Measurements from ENCODE around the gene HAPLN1.

HAPLN1 gene

GRCh38 chr5:83729362-83729761 is 8.7 kb upstream of the HAPLN1 start:
- H3K27me3 Mint-ChIP-seq = peaks cover 4% of the 10 kb centered on the region
- H3K9me3 Mint-ChIP-seq = peaks cover 4% of the 10 kb centered on the region
- no peak overlapping the region for H3K4me3 Mint-ChIP-seq
- H3K36me3 Mint-ChIP-seq = no peaks in the 10 kb centered on the region
- no peak overlapping the region for H3K27ac Mint-ChIP-seq
- DNase-seq (ENCODE audit: low spot score in 2 of 2) (no peak), ATAC-seq (ENCODE audit: low read depth) (no peak)
- no peaks in the 10 kb centered on the region for H3K4me1 Mint-ChIP-seq

- peaks cover 10% of the 10 kb centered on the region for H3K27me3 Mint-ChIP-seq
- no peak overlapping the region for H3K27ac Mint-ChIP-seq
- ATAC-seq (ENCODE audit: low read depth) (no peak), DNase-seq (ENCODE audit: low spot score in 2 of 2) (no peak)
- peaks cover 2% of the 10 kb centered on the region for H3K9me3 Mint-ChIP-seq
- H3K4me3 Mint-ChIP-seq = no peak overlapping the region
- H3K36me3 Mint-ChIP-seq = no peaks in the 10 kb centered on the region
- no peaks in the 10 kb centered on the region for H3K4me1 Mint-ChIP-seq
These were observed 6.3 kb upstream of the HAPLN1 start for GRCh38 chr5:83726912-83727311.

- Mint-ChIP-seq H3K4me1 (peaks cover 2% of the 10 kb centered on the region), H3K27ac (no peak overlapping the region), H3K4me3 (no peak overlapping the region), H3K27me3 (peaks cover 19% of the 10 kb centered on the region), H3K9me3 (peaks cover 2% of the 10 kb centered on the region), H3K36me3 (no peaks in the 10 kb centered on the region)
- DNase-seq (ENCODE audit: low spot score in 2 of 2) (no peak), ATAC-seq (ENCODE audit: low read depth) (no peak)
These were observed 4.3 kb upstream of the HAPLN1 start for GRCh38 chr5:83724935-83725334.

- H3K36me3 Mint-ChIP-seq = no peaks in the 10 kb centered on the region
- peaks cover 2% of the 10 kb centered on the region for H3K4me1 Mint-ChIP-seq
- no peak overlapping the region for H3K4me3 Mint-ChIP-seq
- H3K27me3 Mint-ChIP-seq = peaks cover 19% of the 10 kb centered on the region
- DNase-seq (ENCODE audit: low spot score in 2 of 2) (no peak), ATAC-seq (ENCODE audit: low read depth) (no peak)
- peaks cover 2% of the 10 kb centered on the region for H3K9me3 Mint-ChIP-seq
- no peak overlapping the region for H3K27ac Mint-ChIP-seq
These were observed 3.3 kb upstream of the HAPLN1 start for GRCh38 chr5:83724001-83724400.

GRCh38 chr5:83723031-83723430 is 2.4 kb upstream of the HAPLN1 start:
- Mint-ChIP-seq H3K36me3 (no peaks in the 10 kb centered on the region), H3K4me3 (no peak overlapping the region), H3K27ac (no peak overlapping the region), H3K9me3 (peaks cover 2% of the 10 kb centered on the region), H3K27me3 (peaks cover 19% of the 10 kb centered on the region), H3K4me1 (peaks cover 2% of the 10 kb centered on the region)
- DNase-seq (ENCODE audit: low spot score in 2 of 2) (no peak), ATAC-seq (ENCODE audit: low read depth) (no peak)

- no peak for ATAC-seq (ENCODE audit: low read depth)
- Mint-ChIP-seq H3K9me3 (no peaks in the 10 kb centered on the region), H3K36me3 (no peaks in the 10 kb centered on the region), H3K27ac (no peak overlapping the region), H3K4me1 (peaks cover 2% of the 10 kb centered on the region), H3K27me3 (peaks cover 17% of the 10 kb centered on the region), H3K4me3 (peak overlapping the region; percentile 76)
- DNase-seq (ENCODE audit: low spot score in 2 of 2) = no peak
These were observed 1.6 kb upstream of the HAPLN1 start for GRCh38 chr5:83721953-83722901.

GRCh38 chr5:83718936-83719495 is 1.6 kb downstream of the HAPLN1 start:
- Mint-ChIP-seq H3K36me3 (no peaks in the 10 kb centered on the region), H3K4me1 (peaks cover 2% of the 10 kb centered on the region), H3K4me3 (no peak overlapping the region), H3K27ac (no peak overlapping the region), H3K27me3 (peaks cover 18% of the 10 kb centered on the region), H3K9me3 (no peaks in the 10 kb centered on the region)
- ATAC-seq (ENCODE audit: low read depth) (no peak), DNase-seq (ENCODE audit: low spot score in 2 of 2) (no peak)

GRCh38 chr5:83718195-83718825 is 2.3 kb downstream of the HAPLN1 start:
- Mint-ChIP-seq H3K27me3 (peaks cover 19% of the 10 kb centered on the region), H3K27ac (no peak overlapping the region), H3K4me1 (peaks cover 2% of the 10 kb centered on the region), H3K9me3 (no peaks in the 10 kb centered on the region), H3K4me3 (no peak overlapping the region), H3K36me3 (no peaks in the 10 kb centered on the region)
- ATAC-seq (ENCODE audit: low read depth) (peak; percentile 46), DNase-seq (ENCODE audit: low spot score in 2 of 2) (peak in 1 of 2 donors; percentile 7)

- Mint-ChIP-seq H3K36me3 (no peaks in the 10 kb centered on the region), H3K27me3 (peaks cover 7% of the 10 kb centered on the region), H3K4me3 (no peak overlapping the region), H3K4me1 (no peaks in the 10 kb centered on the region), H3K27ac (no peak overlapping the region), H3K9me3 (no peaks in the 10 kb centered on the region)
- no peak for ATAC-seq (ENCODE audit: low read depth)
- DNase-seq (ENCODE audit: low spot score in 2 of 2) = no peak
These were observed 5.2 kb downstream of the HAPLN1 start for GRCh38 chr5:83715236-83716065.

- ATAC-seq (ENCODE audit: low read depth) (no peak), DNase-seq (ENCODE audit: low spot score in 2 of 2) (no peak)
- H3K9me3 Mint-ChIP-seq = no peaks in the 10 kb centered on the region
- H3K36me3 Mint-ChIP-seq = no peaks in the 10 kb centered on the region
- no peaks in the 10 kb centered on the region for H3K4me1 Mint-ChIP-seq
- H3K27ac Mint-ChIP-seq = no peak overlapping the region
- H3K4me3 Mint-ChIP-seq = no peak overlapping the region
- peaks cover 7% of the 10 kb centered on the region for H3K27me3 Mint-ChIP-seq
These were observed 5.8 kb downstream of the HAPLN1 start for GRCh38 chr5:83714810-83715209.

GRCh38 chr5:83711982-83712601 is 8.6 kb downstream of the HAPLN1 start:
- Mint-ChIP-seq H3K36me3 (no peaks in the 10 kb centered on the region), H3K27ac (no peak overlapping the region), H3K4me3 (no peak overlapping the region), H3K27me3 (peaks cover 9% of the 10 kb centered on the region), H3K9me3 (peaks cover 2% of the 10 kb centered on the region), H3K4me1 (no peaks in the 10 kb centered on the region)
- peak; percentile 16 to 21 for DNase-seq (ENCODE audit: low spot score in 2 of 2)
- no peak for ATAC-seq (ENCODE audit: low read depth)

GRCh38 chr5:83709973-83710372 is 10.7 kb downstream of the HAPLN1 start:
- Mint-ChIP-seq H3K4me1 (no peaks in the 10 kb centered on the region), H3K9me3 (peaks cover 2% of the 10 kb centered on the region), H3K27ac (no peak overlapping the region), H3K36me3 (no peaks in the 10 kb centered on the region), H3K27me3 (peaks cover 9% of the 10 kb centered on the region), H3K4me3 (no peak overlapping the region)
- ATAC-seq (ENCODE audit: low read depth) (no peak), DNase-seq (ENCODE audit: low spot score in 2 of 2) (no peak)

- Mint-ChIP-seq H3K9me3 (peaks cover 4% of the 10 kb centered on the region), H3K27me3 (peaks cover 4% of the 10 kb centered on the region), H3K36me3 (no peaks in the 10 kb centered on the region), H3K4me3 (no peak overlapping the region), H3K4me1 (no peaks in the 10 kb centered on the region), H3K27ac (no peak overlapping the region)
- no peak for ATAC-seq (ENCODE audit: low read depth)
- no peak for DNase-seq (ENCODE audit: low spot score in 2 of 2)
These were observed 12.5 kb downstream of the HAPLN1 start for GRCh38 chr5:83708170-83708569.
